Measurements from ENCODE around the gene GRHPR. TPM values are rescaled to one million over a fixed set of nuclear protein-coding genes. Genes with fewer than 3 reads are reported as not detected.

GRHPR gene
- total RNA-seq, 4 donors from 2014 or later: 120 to 181 (median 141) TPM

- WGBS, 2 donors: 95 to 98% methylated on average over 5 of the region's 5 CpGs
- no peak for DNase-seq (ENCODE audit: low spot score in 2 of 2)
- no peak overlapping the region for H3K4me3 ChIP-seq (ENCODE audit: low read depth, poor library complexity, severe bottlenecking)
- TF ChIP-seq POLR2A (IDR thresholded peaks at IDR 0.05) (no peak), CTCF (IDR thresholded peaks at IDR 0.05) (no peak)
- intact Hi-C loops (cut with DNase I; ENCODE audit: low total_unique reads): no loop called here
Observed at GRCh38 chr9:37419204-37419603, 3.3 kb upstream of the GRHPR start.

DNA sequence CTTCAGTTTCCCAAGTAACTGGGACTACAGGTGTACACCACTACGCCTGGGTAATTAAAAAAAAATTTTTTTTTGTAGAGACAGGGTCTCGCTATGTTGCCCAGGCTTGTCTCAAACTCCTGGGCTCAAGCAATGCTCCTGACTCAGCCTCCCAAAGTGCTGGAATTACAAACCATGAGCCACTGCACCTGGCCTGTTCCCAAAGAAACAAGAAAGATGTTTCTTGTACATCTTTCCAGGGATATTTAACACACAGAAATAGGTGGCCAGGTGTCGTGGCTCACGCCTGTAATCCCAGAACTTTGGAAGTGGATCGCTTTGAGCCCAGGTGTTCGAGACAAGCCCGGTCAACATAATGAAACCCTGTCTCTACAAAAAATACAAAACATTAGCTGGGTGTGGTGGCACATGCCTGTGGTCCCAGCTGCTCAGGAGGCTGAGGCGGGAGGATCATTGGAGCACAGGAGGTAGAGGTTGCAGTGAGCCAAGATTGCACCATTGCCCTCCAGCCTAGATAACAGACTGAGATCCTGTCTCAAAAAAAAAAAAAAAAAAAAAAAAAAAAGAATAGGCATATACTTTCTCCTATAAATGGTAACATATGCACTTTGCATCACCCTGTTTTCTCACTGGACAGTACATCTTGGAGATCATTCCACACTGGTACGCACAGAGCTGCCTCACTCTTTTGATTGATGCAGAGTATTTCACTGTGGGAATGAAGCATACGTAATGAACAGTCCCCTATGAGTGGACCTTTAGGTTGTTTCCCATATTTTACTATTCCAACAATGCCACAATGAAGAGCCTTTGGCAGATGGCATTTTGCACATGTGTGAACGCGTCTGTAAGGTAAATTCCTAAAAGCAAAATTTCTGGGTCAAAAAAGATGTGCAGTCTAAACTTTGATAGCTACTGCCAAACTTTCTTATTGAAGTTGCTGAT lies 2.0 kb upstream of the GRHPR start:
- H3K4me3 ChIP-seq (ENCODE audit: low read depth, poor library complexity, severe bottlenecking): no peak overlapping the region
- TF ChIP-seq CTCF (IDR thresholded peaks at IDR 0.05) (no peak), POLR2A (IDR thresholded peaks at IDR 0.05) (no peak)
- 78 to 79% methylated on average over 12 of the region's 12 CpGs for WGBS, 2 donors
- intact Hi-C loops (cut with DNase I; ENCODE audit: low total_unique reads): no loop called here
- no peak for DNase-seq (ENCODE audit: low spot score in 2 of 2)

DNA sequence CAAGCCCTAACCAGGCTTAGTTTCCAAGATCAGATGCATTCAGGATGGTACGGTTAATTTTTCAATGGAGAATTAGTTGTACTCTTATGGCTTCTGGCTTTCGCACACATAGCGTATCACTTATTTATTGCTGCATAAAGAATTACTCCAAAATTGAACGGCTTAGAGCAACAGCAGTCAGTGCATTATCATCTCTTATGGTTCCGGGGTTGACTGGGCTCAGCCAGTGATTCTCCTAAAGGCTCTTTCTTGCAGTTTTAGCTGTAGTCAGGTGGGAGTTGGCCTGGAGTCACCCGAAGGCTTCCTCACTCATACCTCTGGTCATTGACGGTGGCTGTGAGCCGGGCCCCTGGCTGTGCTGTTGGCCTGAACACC lies 595 bp upstream of the GRHPR start:
- 56 to 64% methylated on average over 8 of the region's 8 CpGs for WGBS, 2 donors

GRCh38 chr9:37423508-37423907 lies 1.0 kb downstream of the GRHPR start:
- DNase-seq (ENCODE audit: low spot score in 2 of 2): no peak
- intact Hi-C loops (cut with DNase I; ENCODE audit: low total_unique reads): no loop called here
- TF ChIP-seq POLR2A (IDR thresholded peaks at IDR 0.05): no peak
- TF ChIP-seq CTCF (IDR thresholded peaks at IDR 0.05): no peak
- WGBS, 2 donors: 41 to 54% methylated on average over 2 of the region's 2 CpGs
- no peak overlapping the region for H3K4me3 ChIP-seq (ENCODE audit: low read depth, poor library complexity, severe bottlenecking)

More for the DNA sequence above, 595 bp upstream of the GRHPR start:
- DNase-seq (ENCODE audit: low spot score in 2 of 2): no peak
- TF ChIP-seq CTCF (IDR thresholded peaks at IDR 0.05): no peak
- no peak for TF ChIP-seq POLR2A (IDR thresholded peaks at IDR 0.05)
- intact Hi-C loops (cut with DNase I; ENCODE audit: low total_unique reads): no loop called here
- H3K4me3 ChIP-seq (ENCODE audit: low read depth, poor library complexity, severe bottlenecking): peak overlapping the region; percentile 76

GRCh38 chr9:37424204-37424685 lies 1.7 kb downstream of the GRHPR start:
- no peak for DNase-seq (ENCODE audit: low spot score in 2 of 2)
- intact Hi-C loops (cut with DNase I; ENCODE audit: low total_unique reads): no loop called here
- TF ChIP-seq CTCF (IDR thresholded peaks at IDR 0.05) (no peak), POLR2A (IDR thresholded peaks at IDR 0.05) (no peak)
- H3K4me3 ChIP-seq (ENCODE audit: low read depth, poor library complexity, severe bottlenecking): no peak overlapping the region
- 66 to 67% methylated on average over 6 to 8 of the region's 8 CpGs for WGBS, 2 donors

Data from lower leg skin (tissue), 4 donors.